GM18858 (cell line): ENCODE measurements around the gene ABCD2.
"Not testable (repeated sequence)": the region's sequence is repeated elsewhere in the genome, so short reads cannot be mapped to it uniquely, and the experiment has no call there.

Experiments
- ATAC-seq: cut with Tn5 transposase; IDR thresholded peaks from one replicate; pipeline ENCODE4 v1.9.1; 2021; ENCODE audit not compliant: unreplicated experiment

ABCD2 gene

GRCh38 chr12:39613525-39613924 is 6.1 kb downstream of the ABCD2 start:
- ATAC-seq, result no peak

- ATAC-seq, result no peak
Observed at GRCh38 chr12:39612250-39612649, 7.4 kb downstream of the ABCD2 start.

- no peak for ATAC-seq
Observed at GRCh38 chr12:39611818-39612217, 7.8 kb downstream of the ABCD2 start.

DNA sequence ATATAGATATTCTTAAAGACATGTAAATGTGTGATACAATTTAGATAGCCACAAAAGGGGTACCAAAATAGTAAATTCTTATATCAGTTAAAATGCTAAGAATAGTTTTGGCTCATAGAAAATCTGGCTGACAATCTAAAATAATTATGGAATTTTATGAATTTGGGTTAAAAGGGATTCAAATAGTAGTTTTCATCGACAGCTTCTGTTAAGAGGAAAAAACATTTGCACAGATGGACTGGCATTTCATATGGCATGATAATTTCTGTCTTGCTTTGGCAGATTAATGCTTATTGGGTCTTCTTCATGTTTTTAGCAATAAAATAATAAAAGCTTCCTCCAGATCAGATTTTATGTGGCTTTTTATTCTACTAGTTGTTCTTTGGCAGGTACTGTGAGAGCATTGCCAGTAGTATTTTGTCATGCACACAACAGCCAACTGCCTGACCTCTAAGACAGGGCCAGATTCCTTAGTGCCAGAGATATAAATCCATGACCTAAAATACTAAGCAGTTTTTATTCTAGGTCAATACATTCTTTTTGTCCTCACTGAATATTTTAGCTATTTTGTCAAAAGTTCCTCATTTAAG is 9.1 kb downstream of the ABCD2 start:
- ATAC-seq, result no peak

DNA sequence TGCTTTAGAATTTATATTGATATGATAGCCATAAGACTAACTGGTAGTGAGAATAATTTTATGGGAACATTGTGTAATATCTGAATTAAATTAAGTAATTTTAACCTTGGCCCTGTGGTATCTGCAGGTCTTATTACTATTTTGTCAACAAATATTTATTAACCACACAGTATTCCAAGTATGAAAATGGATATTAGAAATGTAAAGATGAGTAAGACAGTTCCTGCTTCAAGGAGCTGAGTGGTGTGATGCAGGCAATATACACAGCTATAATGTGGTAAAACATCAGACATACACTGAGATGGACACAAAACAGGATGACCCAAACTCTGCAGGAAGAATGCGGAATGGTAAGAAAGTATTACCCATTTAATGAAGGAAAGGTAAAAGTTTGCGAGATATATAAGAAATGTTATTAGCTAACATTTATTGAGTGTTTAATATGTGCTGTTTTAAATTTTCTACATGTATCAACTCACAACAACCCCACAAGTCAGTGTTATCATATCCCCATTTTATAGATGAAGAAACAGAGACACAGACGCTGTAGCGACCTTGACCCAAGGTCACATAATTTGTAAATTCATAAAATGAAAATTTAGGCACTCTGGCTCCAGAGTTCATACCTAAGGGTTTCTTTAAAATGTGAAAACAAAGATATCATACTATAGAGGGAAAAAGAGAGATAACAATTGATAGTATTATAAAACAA is 12.7 kb downstream of the ABCD2 start:
- no peak for ATAC-seq

- ATAC-seq, result no peak
Observed at GRCh38 chr12:39605996-39606395, 13.6 kb downstream of the ABCD2 start.

DNA sequence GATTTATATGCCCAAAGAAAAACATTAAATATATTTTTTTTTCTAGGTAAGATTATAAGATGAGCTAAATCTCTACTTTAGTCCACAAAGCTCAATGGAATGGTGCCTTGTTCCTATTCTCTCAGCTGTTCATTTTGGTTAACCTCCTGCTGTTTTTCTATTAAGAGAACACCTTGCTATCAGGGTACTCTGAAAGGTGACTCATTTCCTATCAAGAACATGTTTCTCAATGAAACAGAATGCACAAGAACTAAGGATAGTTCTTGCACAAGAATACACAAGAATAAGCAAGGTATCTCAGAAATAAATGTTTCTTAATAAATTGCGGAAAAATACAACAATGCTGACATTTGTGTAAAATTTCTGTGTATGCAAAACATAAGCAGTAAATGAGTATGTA is 14.1 kb downstream of the ABCD2 start:
- ATAC-seq, result no peak

DNA sequence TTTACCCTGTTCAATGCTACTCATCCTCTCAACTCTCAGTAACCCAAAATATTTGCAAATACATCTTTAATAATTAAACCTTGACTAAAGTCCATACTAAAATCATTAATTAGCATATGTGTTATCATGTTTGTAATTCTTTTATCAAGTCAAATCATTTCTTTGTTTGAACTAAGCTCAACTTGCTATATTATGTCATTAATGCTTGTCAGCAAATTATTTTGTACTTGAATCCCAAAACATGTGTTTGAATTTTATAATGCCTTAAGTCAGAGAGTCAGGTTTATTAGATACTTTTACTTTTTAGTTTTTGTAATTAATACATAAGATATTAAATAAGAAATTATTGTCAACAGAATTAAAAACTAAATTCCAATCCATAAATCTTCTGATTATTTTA is 16.5 kb downstream of the ABCD2 start:
- no peak for ATAC-seq

DNA sequence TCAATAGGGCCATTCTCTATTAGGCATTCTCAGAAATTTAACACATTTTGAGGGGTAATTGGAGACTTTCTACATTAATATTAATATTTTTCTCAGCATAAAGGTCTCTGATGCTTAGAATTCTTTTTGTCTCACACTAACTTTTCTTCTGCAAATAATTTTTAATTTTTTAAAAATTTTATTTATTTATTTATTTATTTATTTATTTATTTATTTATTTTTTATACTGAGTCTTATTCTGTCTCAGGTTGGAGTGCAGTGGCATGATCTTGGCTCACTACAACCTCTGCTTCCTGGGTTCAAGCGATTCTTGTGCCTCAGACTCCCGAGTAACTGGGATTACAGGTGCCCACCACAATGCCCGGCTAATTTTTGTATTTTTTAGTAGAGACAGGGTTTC is 17.7 kb downstream of the ABCD2 start:
- ATAC-seq, result not testable (repeated sequence)

DNA sequence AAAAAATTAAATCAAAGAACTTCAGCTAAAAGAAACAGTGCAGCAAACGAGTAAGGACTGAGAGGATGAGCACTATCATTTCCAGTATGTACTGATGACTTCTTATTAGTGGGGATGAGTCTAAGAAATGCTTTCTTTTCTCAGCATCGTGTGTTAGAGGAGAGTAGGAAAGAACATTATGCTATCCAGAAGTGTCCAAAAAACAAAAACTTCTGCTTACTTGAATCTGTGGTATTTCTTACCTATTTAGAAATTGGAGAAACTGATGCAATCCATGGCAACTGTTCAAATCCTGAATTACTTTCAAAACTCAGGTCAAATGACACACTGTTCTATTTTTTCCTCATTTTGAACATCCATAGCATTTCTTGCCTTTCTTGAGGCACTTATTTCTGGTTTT is 23.7 kb downstream of the ABCD2 start:
- ATAC-seq, result no peak

DNA sequence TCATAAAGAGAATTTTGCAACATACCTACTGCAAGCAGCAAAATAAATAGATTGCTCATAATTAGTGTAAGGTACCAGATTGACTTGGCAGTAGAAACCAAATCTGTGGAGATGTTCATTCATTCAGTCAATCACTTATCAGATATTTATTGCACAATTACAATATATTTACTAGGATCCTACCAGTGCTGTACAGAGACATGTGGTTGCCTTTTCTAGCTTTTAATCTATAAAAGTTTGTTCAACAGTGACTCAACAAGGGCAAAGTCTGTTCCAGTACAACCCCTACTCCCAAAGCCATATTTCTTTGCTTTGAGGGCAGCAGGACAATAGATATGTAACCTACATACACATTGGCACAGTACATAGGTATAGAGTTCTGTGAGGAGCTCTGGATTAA is 27.3 kb downstream of the ABCD2 start:
- ATAC-seq, result no peak

GRCh38 chr12:39588348-39588747 is 31.3 kb downstream of the ABCD2 start:
- ATAC-seq, result no peak

DNA sequence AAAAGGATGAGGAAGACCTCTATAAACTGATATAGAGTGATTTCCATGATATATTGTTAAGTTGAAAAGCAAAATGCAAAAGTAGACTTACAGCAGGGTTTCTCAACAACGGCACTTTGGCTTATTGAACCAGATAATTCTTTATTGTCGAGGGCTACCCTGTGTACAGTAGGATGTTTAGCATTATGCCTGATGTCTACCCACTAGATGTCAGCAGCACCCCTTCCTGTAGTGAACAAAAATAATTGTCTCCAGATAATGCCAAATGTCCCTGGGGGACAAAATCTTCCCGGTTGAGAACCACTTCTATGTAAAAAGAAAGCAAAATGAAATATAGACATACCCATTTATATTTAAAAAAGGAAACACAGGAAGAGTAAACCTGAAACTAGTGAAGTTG is 32.4 kb downstream of the ABCD2 start:
- peak; percentile 57 for ATAC-seq

DNA sequence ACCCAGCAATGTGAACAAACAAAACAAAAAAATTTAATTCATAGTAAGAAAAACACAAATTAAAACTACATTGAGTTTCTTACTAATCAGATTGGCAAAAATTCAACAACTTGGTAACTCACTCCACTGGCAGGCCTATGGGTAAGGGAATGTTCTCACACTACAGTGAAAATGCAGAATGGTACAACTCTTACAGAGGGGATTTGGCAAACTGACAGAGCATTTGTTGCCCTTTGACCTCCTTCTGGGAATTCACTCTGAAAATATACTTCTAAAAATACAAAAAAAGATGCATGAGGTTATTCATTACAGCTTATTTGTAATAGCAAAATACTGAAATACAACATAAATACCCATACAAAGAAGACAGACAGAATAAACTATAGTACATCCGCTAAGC is 32.8 kb downstream of the ABCD2 start:
- no peak for ATAC-seq

DNA sequence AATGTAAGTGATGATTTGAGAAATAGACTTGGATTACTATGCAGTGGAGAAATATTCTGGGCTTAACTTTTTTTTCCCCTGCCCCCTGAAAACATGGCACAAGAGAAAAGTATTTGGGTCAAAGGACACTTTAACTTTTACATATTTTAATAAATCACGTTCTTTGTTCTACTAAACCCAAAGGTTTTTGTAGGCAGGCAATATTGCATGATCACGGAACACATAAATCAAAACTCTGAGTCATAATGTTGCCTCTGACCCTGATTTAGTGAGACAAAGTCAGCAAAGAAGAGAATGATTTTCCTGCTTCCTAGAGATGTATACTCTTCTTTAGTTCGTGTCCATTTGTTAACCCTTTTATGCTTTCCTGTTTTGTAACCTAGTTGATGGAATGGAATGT is 38.0 kb downstream of the ABCD2 start:
- no peak for ATAC-seq

- ATAC-seq, result no peak
Observed at GRCh38 chr12:39575498-39575875, 44.1 kb downstream of the ABCD2 start.

GRCh38 chr12:39574785-39575497 is 44.7 kb downstream of the ABCD2 start:
- no peak for ATAC-seq

GRCh38 chr12:39574378-39574777 is 45.2 kb downstream of the ABCD2 start:
- ATAC-seq, result no peak

DNA sequence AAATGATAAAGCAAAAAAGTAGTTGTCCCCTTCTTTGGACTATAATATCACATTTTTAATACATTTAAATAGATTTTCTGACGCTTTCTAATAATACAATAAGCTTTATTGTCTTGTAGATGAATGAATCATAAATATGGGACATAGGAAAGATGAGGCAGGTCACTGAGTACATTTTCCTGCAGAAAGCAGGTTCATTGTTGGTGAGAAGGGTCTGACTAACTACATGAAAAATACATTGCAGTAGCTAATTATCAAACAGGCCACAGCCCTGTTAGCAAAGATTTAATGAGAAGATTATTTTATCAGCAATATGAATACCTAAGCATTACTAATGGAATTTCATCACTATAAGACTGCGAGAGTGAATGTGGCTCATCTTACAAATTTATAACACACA is 45.6 kb downstream of the ABCD2 start:
- no peak for ATAC-seq

DNA sequence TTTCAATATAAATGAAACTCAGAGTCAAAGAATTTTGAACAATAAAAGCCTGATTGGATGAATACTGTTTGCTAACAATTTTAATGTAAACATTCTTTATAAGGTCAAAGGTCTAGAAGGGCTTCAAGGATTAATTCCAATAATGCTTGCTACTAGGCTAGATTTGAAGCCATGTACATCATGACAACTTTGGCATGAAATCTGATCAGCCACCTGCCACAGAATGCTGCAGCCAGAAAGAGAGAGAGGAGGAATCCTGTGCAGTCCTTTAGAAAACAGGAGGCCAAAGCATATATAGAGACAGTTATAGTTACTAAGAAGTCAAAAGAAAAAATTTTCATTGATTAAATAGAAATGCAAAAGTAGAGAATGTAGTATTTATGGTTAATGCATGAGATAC is 47.1 kb downstream of the ABCD2 start:
- ATAC-seq, result no peak

DNA sequence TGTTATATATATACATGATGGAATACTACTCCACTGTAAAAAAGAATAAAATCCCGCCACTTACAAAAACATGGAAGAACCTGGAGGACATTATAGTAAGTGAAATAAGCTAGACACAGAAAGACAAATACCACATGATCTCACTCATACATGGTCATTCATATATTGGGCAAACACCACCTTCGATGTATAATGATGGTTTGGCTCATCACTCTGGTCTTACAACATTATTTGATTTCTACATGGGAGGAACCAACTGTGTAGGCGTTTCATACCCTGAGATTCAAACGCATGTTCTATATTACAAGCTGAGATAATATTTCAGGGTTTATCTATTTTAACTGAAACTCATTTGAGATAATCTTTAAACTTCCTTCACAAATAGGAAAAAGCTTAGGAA is 48.3 kb downstream of the ABCD2 start:
- ATAC-seq, result no peak

- no peak for ATAC-seq
Observed at GRCh38 chr12:39553476-39553875, 66.1 kb downstream of the ABCD2 start.
